HEK293 (cell line): ENCODE measurements around the gene LRRC8E.

Source experiments
- FEZF1 ChIP-seq: fragments of 450-650 bp; formaldehyde crosslinking; IDR thresholded peaks from 2 replicates; pipeline ENCODE4 v1.5.1; 2016; ENCODE audit warnings: missing biosample characterization, missing genetic modification characterization
- HOXC10 ChIP-seq: sonication (generic); formaldehyde crosslinking; IDR thresholded peaks from 2 replicates; pipeline ENCODE4 v1.8.1; 2023; ENCODE audit warnings: mild to moderate bottlenecking, missing genetic modification reagents
- KLF16 ChIP-seq: fragments of 450-650 bp; formaldehyde crosslinking; IDR thresholded peaks from 2 replicates; pipeline ENCODE4 v1.5.1; 2017; ENCODE audit warnings: missing biosample characterization, missing genetic modification characterization
- KLF17 ChIP-seq: fragments of 450-650 bp; formaldehyde crosslinking; IDR thresholded peaks from 2 replicates; pipeline ENCODE4 v1.5.1; 2016; ENCODE audit warnings: missing biosample characterization, missing genetic modification characterization
- OSR2 ChIP-seq: fragments of 450-650 bp; formaldehyde crosslinking; IDR thresholded peaks from 2 replicates; pipeline ENCODE4 v1.5.1; 2016; ENCODE audit warnings: missing biosample characterization, missing genetic modification characterization
- OVOL3 ChIP-seq: fragments of 450-650 bp; formaldehyde crosslinking; IDR thresholded peaks from 2 replicates; pipeline ENCODE4 v1.5.1; 2016; ENCODE audit warnings: missing biosample characterization, missing genetic modification characterization
- REST ChIP-seq: fragments of 450-650 bp; formaldehyde crosslinking; IDR thresholded peaks from 2 replicates; pipeline ENCODE4 v1.5.1; 2016; ENCODE audit warnings: missing biosample characterization, missing genetic modification characterization
- ZNF16 ChIP-seq: fragments of 450-650 bp; formaldehyde crosslinking; IDR thresholded peaks from 2 replicates; pipeline ENCODE4 v1.5.1; 2016; ENCODE audit warnings: low read depth, missing biosample characterization, missing genetic modification characterization
- ZNF214 ChIP-seq: fragments of 450-650 bp; formaldehyde crosslinking; IDR thresholded peaks from 2 replicates; pipeline ENCODE4 v1.5.1; 2017; ENCODE audit warnings: missing biosample characterization, mild to moderate bottlenecking, missing genetic modification characterization, borderline replicate concordance
- ZNF26 ChIP-seq: fragments of 450-650 bp; formaldehyde crosslinking; IDR thresholded peaks from 2 replicates; pipeline ENCODE4 v1.5.1; 2016; ENCODE audit warnings: missing biosample characterization, missing genetic modification characterization
- ZNF266 ChIP-seq: fragments of 450-650 bp; formaldehyde crosslinking; IDR thresholded peaks from 2 replicates; pipeline ENCODE4 v1.5.1; 2016; ENCODE audit warnings: missing biosample characterization, missing genetic modification characterization, low read depth
- ZNF280D ChIP-seq: fragments of 450-650 bp; formaldehyde crosslinking; IDR thresholded peaks from 2 replicates; pipeline ENCODE4 v1.5.1; 2016; ENCODE audit warnings: missing biosample characterization, missing genetic modification characterization
- ZNF341 ChIP-seq: fragments of 450-650 bp; formaldehyde crosslinking; IDR thresholded peaks from 2 replicates; pipeline ENCODE4; 2016; ENCODE audit warnings: low read depth, missing biosample characterization, missing genetic modification characterization
- ZNF37A ChIP-seq: fragments of 450-650 bp; IDR thresholded peaks from 2 replicates; pipeline ENCODE4 v1.5.1; 2018; ENCODE audit warnings: missing biosample characterization, missing genetic modification characterization
- ZNF394 ChIP-seq: fragments of 450-650 bp; formaldehyde crosslinking; IDR thresholded peaks from 2 replicates; pipeline ENCODE4 v1.5.1; 2016; ENCODE audit warnings: missing biosample characterization, missing genetic modification characterization, mild to moderate bottlenecking, moderate library complexity, borderline replicate concordance
- ZNF449 ChIP-seq: fragments of 450-650 bp; formaldehyde crosslinking; IDR thresholded peaks from 2 replicates; pipeline ENCODE4 v1.5.1; 2017; ENCODE audit warnings: missing biosample characterization, mild to moderate bottlenecking, missing genetic modification characterization, moderate library complexity
- ZNF473 ChIP-seq: fragments of 450-650 bp; formaldehyde crosslinking; IDR thresholded peaks from 2 replicates; pipeline ENCODE4 v1.5.1; 2017; ENCODE audit warnings: missing biosample characterization, missing genetic modification characterization
- ZNF488 ChIP-seq: fragments of 450-650 bp; formaldehyde crosslinking; IDR thresholded peaks from 2 replicates; pipeline ENCODE4 v1.5.1; 2016; ENCODE audit warnings: missing biosample characterization, missing genetic modification characterization
- ZNF529 ChIP-seq: fragments of 450-650 bp; formaldehyde crosslinking; IDR thresholded peaks from 2 replicates; pipeline ENCODE4 v1.5.1; 2017; ENCODE audit warnings: missing genetic modification characterization, missing biosample characterization; ENCODE audit not compliant: insufficient replicate concordance
- ZNF530 ChIP-seq: fragments of 450-650 bp; formaldehyde crosslinking; IDR thresholded peaks from 2 replicates; pipeline ENCODE4 v1.5.1; 2016; ENCODE audit warnings: low read depth, missing biosample characterization, missing genetic modification characterization
- ZNF555 ChIP-seq: fragments of 450-650 bp; formaldehyde crosslinking; conservative IDR thresholded peaks from 2 replicates; pipeline ENCODE4 v1.5.1; 2017; ENCODE audit warnings: missing biosample characterization, mild to moderate bottlenecking, missing genetic modification characterization, inconsistent platforms
- ZNF580 ChIP-seq: fragments of 450-650 bp; formaldehyde crosslinking; IDR thresholded peaks from 2 replicates; pipeline ENCODE4 v1.5.1; 2016; ENCODE audit warnings: missing biosample characterization, missing genetic modification characterization
- ZNF623 ChIP-seq: fragments of 450-650 bp; formaldehyde crosslinking; IDR thresholded peaks from 2 replicates; pipeline ENCODE4 v1.5.1; 2016; ENCODE audit warnings: missing biosample characterization, missing genetic modification characterization
- ZNF677 ChIP-seq: fragments of 450-650 bp; IDR thresholded peaks from 2 replicates; pipeline ENCODE4 v1.5.0; 2018; ENCODE audit warnings: missing biosample characterization, mild to moderate bottlenecking, missing genetic modification characterization, moderate library complexity
- ZNF701 ChIP-seq: fragments of 450-650 bp; formaldehyde crosslinking; IDR thresholded peaks from 2 replicates; pipeline ENCODE4 v1.5.1; 2016; ENCODE audit warnings: missing biosample characterization, missing genetic modification characterization
- ZSCAN16 ChIP-seq: fragments of 450-650 bp; formaldehyde crosslinking; IDR thresholded peaks from 2 replicates; pipeline ENCODE4 v1.5.1; 2016; ENCODE audit warnings: missing biosample characterization, missing genetic modification characterization
- ZSCAN23 ChIP-seq: fragments of 450-650 bp; formaldehyde crosslinking; IDR thresholded peaks from 2 replicates; pipeline ENCODE4 v1.5.1; 2016; ENCODE audit warnings: missing biosample characterization, missing genetic modification characterization
- ZSCAN30 ChIP-seq: fragments of 450-650 bp; IDR thresholded peaks from 2 replicates; pipeline ENCODE4 v1.5.1; 2018; ENCODE audit warnings: missing biosample characterization, mild to moderate bottlenecking, missing genetic modification characterization, moderate library complexity

The LRRC8E gene

GRCh38 chr19:7871437-7872305 is 16.6 kb upstream of the LRRC8E start (continued):
- TF ChIP-seq ZSCAN23 (tag by site-specific recombination) (no peak), ZNF16 (tag by site-specific recombination) (no peak; the same call in 1 of the 2 replicates), ZNF341 (peak; percentile 95), ZNF26 (tag by site-specific recombination) (no peak), FEZF1 (tag by site-specific recombination) (no peak), ZNF394 (no peak; the same call in 1 of the 2 replicates), ZNF488 (tag by site-specific recombination) (no peak), ZNF677 (tag by site-specific recombination) (no peak), ZNF280D (tag by site-specific recombination) (no peak), REST (tag by site-specific recombination) (no peak), KLF17 (no peak; the same call in 1 of the 2 replicates), OVOL3 (tag by site-specific recombination) (no peak), ZNF37A (tag by site-specific recombination) (no peak), ZNF473 (no peak), ZNF555 (tag by site-specific recombination) (no peak), ZSCAN30 (no peak), KLF16 (tag by site-specific recombination) (peak; percentile 75), ZNF580 (tag by site-specific recombination) (no peak), ZNF529 (tag by site-specific recombination) (no peak), ZSCAN16 (tag by site-specific recombination) (no peak), ZNF449 (tag by site-specific recombination) (no peak), OSR2 (tag by site-specific recombination) (no peak), ZNF266 (no peak), ZNF530 (tag by site-specific recombination) (no peak), HOXC10 (no peak), ZNF214 (tag by site-specific recombination) (no peak), ZNF701 (tag by site-specific recombination) (no peak), ZNF623 (tag by site-specific recombination) (no peak)
